ENCODE measurements around the gene ACYP2.
"Not testable (repeated sequence)": the region's sequence is repeated elsewhere in the genome, so short reads cannot be mapped to it uniquely, and the experiment has no call there.

Gene ACYP2

GRCh38 chr2:54233832-54234649 is 118.6 kb downstream of the ACYP2 start:
- no peak for DNase-seq

GRCh38 chr2:54237428-54237827 is 122.0 kb downstream of the ACYP2 start:
- DNase-seq: no peak

- no peak for DNase-seq
Observed at GRCh38 chr2:54239427-54239826, 124.0 kb downstream of the ACYP2 start.

GRCh38 chr2:54240515-54241469 is 125.4 kb downstream of the ACYP2 start:
- DNase-seq: no peak

DNA sequence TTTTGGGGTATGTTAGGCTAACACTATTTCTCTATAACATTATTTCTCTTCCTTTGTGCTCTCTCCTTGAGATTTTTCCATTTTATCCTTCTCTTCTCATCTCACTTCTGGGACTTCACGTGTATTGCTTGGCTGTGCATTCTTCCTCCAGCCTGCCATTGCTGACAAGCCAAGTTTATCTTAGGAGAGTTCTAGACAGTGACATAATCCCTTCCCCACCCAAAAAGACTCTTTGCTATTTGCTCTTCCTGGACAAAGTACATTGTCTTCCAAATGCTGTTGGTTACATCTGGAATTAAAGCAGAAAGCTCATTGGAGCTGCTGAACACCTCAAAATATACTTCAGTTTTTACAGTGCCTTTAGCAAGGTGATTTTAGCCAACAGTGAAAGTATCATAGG is 131.7 kb downstream of the ACYP2 start:
- DNase-seq: no peak

DNA sequence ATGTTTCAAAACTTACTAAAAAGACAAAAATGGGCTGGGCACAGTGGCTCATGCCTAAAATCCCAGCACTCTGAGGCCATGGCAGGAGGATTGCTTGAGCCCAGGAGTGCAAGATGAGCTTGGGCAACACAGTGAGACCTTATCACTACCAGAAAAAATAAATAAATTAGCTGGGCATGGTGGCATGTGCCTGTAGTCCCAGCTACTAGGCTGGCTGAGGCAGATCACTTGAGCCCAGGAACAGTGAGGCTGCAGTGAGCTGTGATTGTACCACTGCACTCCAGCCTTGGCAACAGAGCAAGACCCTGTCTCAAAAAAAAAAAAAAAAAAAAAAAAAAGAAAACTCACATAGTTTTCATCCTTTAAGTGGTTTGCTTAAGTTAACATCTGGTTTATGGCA is 134.2 kb downstream of the ACYP2 start:
- no peak for DNase-seq

GRCh38 chr2:54254180-54254579 is 138.8 kb downstream of the ACYP2 start:
- DNase-seq: no peak

DNA sequence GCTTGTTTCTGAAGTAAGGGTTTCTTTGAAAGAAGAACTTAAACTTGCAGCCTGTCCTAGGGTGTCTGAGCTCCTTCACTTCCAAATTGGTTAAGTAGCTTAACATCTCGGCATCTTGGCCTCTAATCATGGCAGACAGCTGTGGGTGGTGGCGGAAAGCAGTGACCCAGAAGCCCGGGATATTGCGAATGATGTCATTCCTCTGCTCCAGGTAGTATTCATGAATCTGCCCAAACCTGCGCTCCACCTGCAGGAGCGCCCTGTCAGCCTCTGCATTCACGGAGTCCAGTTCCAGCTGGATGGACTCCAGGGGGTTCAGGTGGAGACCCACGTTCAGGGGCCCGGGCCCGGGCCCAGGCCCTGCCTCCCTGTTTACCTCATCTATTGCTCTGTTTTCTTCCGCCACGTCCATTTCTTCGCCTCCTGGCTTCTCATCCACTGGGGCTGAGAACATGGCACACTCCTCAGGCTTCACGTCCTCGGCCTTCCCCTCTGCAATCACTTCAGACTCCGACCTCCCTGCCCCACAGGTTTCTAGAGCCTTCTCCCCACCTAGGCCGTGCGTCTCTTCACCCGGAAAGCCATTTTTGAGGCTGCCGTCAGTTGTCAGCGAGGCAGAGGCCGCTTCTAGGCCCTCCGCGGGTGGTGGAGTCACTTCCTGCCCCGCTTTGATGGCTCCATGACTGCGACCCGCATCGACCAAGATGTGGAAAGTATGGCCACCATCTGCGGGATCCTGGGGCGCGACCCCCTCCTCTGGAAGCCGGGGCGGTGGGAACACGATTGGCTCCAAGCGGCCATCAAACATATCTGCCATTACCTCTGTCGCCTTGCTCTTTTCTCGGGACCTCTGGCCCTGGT is 140.0 kb downstream of the ACYP2 start:
- no peak for DNase-seq

DNA sequence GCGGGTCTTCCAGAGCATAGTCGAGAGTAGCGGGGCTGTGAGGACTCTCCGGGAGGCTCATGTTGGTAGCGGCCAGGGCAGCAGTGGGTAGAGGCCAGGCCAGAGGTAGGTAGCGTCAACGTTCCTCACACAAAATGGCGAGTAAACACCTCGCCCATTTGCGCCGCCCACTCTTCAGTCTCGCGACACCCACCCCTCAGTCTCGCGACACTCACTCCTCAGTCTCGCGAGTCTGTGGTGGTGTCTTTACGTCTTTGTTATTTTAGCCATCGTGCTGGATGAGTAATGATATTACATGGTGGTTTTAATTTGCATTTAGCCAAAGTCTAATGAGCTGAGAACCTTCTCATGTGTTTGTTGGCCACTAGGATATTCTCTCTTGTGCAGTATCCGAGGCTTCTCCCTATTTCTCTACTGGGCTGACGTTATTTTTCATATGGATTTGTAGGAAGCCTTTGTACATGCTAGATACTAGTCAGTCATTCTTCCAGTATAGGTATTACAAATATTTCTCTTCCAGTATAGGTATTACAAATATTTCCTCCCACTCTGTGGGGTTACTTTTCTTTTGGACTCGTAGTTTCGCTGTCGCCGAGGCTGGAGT is 140.8 kb downstream of the ACYP2 start, which contains the start of gene TSPYL6:
Gene TSPYL6, minus strand, starts transcription at position 139 of the 604 bp plus-strand sequence. Its CDS starts 78 bp downstream, at position 61.
- DNase-seq: no peak

DNA sequence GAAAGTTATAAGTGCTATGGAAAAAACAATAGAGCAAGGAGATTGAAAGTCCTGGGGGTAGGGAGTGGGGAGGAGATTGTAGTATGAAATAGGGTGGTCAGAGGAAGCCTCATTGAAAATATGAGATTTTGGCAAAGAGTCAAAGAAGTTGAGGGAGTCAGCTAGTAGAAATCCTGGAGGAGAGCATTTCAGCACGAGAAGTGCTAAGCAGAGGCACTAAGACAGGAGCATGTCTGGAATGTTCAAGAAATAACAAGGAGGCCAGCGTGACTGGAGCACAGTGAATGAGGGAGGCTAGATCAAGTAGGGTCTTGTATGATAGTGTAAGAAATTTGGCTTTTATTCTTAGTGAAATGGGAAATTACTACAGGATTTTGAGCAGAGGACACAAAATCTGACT is 142.8 kb downstream of the ACYP2 start:
- DNase-seq: no peak

GRCh38 chr2:54259413-54260240 is 144.2 kb downstream of the ACYP2 start:
- no peak for DNase-seq

DNA sequence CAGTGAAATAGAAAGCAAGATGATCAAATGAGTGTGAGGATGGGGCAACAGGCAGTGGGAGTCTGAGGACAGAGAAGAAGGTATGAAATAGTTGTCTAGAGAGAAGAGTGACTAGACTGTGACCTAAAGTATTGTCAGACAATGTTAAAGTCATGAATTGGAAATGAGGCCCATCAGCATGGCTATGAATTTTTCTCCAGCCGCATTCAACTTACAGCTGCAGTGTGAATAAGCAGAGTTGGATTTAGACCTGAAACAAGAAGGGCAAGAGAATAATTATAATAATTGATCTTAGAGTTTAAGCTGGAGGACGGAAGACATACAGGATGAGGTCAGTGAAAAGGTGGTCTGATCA is 144.8 kb downstream of the ACYP2 start:
- DNase-seq: no peak

GRCh38 chr2:54261537-54261936 is 146.1 kb downstream of the ACYP2 start:
- no peak for DNase-seq

GRCh38 chr2:54262015-54262765 is 146.8 kb downstream of the ACYP2 start:
- no peak for DNase-seq

GRCh38 chr2:54265081-54265480 is 149.7 kb downstream of the ACYP2 start:
- not testable (repeated sequence) for DNase-seq

DNA sequence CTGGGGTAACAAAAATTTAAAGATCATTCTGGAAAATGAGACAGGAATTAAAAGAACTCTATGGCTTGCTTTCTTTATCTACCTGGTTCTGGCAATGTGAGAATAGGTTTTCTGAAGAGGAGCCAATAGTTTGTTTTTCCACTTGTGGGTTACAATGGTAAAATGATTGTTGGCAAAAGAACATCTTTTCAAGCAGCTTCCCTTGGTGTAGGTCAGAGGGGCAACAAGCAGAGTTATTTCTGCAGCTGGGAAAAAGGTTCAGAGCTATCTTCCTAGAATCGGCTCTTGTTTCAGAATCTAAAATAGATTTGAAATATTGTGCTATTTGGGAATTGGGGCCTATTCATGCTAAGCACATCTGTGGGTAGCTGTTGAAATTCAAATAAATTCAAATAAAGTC is 152.2 kb downstream of the ACYP2 start:
- DNase-seq: peak; percentile 9

GRCh38 chr2:54271189-54271588 is 155.8 kb downstream of the ACYP2 start:
- no peak for DNase-seq

DNA sequence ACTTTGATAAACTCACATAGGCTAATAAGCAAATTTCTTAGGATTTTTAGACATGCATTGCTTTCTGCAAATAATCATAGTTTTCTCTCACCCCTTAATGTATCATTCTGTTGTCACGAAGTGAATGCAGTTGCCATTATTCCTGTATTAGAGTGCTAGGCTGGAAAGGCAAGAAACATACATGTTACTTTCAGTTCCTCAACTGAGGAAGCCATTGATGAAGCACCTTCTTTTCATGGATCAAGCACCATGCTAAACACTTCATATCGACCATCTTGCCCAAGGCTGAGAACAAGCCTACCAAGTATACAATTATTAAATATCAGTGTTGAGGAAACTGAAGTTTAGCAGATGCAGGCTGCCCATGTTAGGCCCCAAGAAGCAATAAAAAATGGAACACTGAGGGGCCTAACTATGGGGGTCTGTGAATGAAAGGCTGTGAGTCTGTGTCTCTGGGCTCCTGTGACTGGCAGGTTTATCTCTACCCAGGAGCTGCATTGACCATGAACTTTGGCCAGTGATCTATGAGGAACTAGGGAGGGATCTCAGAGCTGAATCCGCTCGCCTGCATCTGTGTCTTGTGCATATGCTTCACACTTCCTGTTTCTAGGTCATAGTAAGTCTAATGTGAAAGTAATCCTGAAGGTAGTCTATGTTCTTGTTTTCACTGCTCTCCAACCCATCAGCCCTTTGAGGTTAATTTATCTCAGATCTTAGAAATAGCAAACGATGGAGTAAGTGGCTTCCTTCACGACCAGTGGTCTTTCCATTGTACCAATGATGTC is 156.6 kb downstream of the ACYP2 start:
- no peak for DNase-seq

DNA sequence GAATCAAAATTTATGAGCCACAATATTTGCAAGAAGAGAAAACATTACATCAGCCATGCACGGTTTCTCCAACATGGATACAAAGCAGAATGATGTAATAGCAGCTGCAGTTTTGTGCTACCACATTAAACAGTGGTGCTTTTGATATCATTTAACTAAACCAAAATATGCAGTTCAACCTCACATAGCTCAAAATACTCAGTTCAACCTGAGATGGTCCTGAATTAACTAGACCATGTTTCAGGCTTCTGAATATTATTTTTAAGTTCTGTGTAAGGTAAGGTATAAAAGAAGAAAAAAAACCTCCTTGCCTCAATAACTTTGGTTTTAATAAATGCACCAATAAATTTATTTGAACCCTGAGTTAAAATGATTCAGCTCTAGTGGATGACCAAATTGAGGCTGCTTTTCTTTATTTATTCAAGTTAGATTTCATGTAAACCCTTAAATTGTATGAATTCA is 159.4 kb downstream of the ACYP2 start:
- no peak for DNase-seq

- DNase-seq: no peak
Observed at GRCh38 chr2:54275541-54275940, 160.1 kb downstream of the ACYP2 start.

Data from NCI-H1092 treated with DMSO at 0.1 percent for 48 hours (cell line).